ENCODE results near the gene PRIMA1. TPM values are rescaled to one million over a fixed set of nuclear protein-coding genes. Genes with fewer than 3 reads are reported as not detected.
A peak's percentile ranks its signal among the peaks of the same experiment; 100 is the strongest.

PRIMA1 gene
- total RNA-seq, 6 donors from 2014 or later = under 0.01 to 1.8 (median 0.62) TPM

DNA sequence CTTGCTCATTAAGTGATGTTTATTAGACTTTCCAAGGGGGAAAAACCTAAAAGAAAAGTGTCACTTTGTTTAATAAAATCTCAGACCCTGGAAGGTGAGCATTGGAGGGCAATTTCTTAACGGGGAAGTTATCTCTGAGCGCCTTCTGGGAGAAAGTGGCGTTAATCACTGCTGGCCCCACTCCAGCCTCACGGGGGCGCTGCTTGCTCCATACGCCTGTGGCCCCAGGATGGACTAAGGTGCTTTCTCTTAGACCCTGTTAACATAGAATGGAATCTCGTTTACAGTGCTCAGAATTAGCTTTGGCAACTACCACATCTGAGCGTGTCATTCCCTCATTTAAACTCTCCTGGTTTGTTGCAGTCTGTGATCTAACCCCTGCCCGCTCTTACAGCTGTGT, 16.4 kb upstream of the PRIMA1 start:
- Histone ChIP-seq H3K9me3 (peaks cover 0 to 3% (median 0%) of the 10 kb centered on the region in 4 donors), H3K4me3 (no peak overlapping the region), H3K27me3 (no peaks in the 10 kb centered on the region), H3K4me1 (no peaks in the 10 kb centered on the region), H3K27ac (no peak overlapping the region), H3K36me3 (no peaks in the 10 kb centered on the region)
- no peak for DNase-seq
- ATAC-seq (ENCODE audit: low FRiP score in 2 of 2) = no peak
- TF ChIP-seq EP300 (IDR thresholded peaks at IDR 0.05) (no peak), CTCF (IDR thresholded peaks at IDR 0.05) (no peak), POLR2AphosphoS5 (IDR thresholded peaks at IDR 0.05) (no peak), POLR2A (IDR thresholded peaks at IDR 0.05) (no peak)
- WGBS, 2 donors = 61 to 68% methylated on average over 9 of the region's 9 CpGs

GRCh38 chr14:93803408-93804318, 15.4 kb upstream of the PRIMA1 start:
- Histone ChIP-seq H3K27me3 (no peaks in the 10 kb centered on the region), H3K36me3 (no peaks in the 10 kb centered on the region), H3K27ac (no peak overlapping the region), H3K4me1 (no peaks in the 10 kb centered on the region), H3K4me3 (no peak overlapping the region), H3K9me3 (no peaks in the 10 kb centered on the region)
- ATAC-seq (ENCODE audit: low FRiP score in 2 of 2) = peak in 1 of 2 donors; percentile 81
- 85 to 87% methylated on average over 15 of the region's 15 CpGs for WGBS, 2 donors
- no peak for DNase-seq
- TF ChIP-seq CTCF (IDR thresholded peaks at IDR 0.05) (no peak), EP300 (IDR thresholded peaks at IDR 0.05) (no peak), POLR2A (IDR thresholded peaks at IDR 0.05) (no peak), POLR2AphosphoS5 (IDR thresholded peaks at IDR 0.05) (no peak)

DNA sequence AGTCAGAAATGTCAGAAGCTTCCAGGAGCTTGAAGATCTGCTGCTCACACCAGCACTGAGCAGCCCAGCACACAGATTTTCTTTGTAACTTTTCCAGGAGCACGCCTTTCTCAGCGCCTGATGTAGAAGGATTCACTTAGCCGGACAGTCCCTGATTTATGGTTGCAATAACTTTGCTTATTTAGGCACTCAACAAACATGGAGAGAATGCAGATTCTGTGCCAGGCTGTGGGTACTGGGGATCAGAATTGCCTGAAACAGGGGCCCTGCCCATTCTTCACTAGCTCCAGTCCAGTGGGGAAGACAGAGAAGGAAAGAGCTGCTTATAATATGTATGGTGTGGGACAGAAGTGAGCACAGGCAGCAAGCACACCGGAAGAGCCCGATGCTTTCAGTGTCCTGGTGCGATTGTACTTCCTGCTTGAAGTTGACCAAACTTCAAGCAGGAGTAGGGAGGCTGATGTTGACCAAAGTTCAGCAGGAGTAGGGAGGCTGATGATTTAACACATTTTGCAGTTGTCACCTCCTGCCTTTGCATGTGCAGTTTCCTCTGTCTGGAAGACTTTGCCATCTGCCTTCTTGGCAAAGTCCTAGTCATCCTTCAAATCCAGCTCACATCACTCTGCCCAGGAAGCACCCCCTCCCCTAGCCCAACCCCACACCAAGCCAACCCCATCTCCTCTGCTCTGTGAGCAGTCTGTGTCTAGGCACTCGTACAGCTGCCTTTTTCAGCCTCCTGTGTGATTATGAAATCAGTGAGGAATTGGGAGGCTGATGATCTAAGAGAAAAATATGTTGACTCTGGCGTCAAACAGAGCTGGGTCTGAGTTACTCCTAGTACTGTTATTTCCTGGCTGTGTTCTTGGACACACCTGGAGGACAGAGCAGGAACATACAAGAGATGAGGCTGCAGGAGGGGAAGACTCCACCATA, 12.0 kb upstream of the PRIMA1 start:
- Histone ChIP-seq H3K4me1 (no peaks in the 10 kb centered on the region), H3K9me3 (no peaks in the 10 kb centered on the region), H3K27ac (no peak overlapping the region), H3K36me3 (no peaks in the 10 kb centered on the region), H3K4me3 (no peak overlapping the region), H3K27me3 (no peaks in the 10 kb centered on the region)
- ATAC-seq (ENCODE audit: low FRiP score in 2 of 2) = peak in 1 of 2 donors; percentile 55
- no peak for TF ChIP-seq EP300 (IDR thresholded peaks at IDR 0.05)
- no peak for TF ChIP-seq POLR2AphosphoS5 (IDR thresholded peaks at IDR 0.05)
- no peak for TF ChIP-seq CTCF (IDR thresholded peaks at IDR 0.05)
- no peak for TF ChIP-seq POLR2A (IDR thresholded peaks at IDR 0.05)
- DNase-seq = no peak
- WGBS, 2 donors = 66 to 72% methylated on average over 8 of the region's 8 CpGs

GRCh38 chr14:93799617-93799988, 11.3 kb upstream of the PRIMA1 start:
- TF ChIP-seq POLR2A (IDR thresholded peaks at IDR 0.05) = no peak
- no peak for TF ChIP-seq EP300 (IDR thresholded peaks at IDR 0.05)
- TF ChIP-seq CTCF (IDR thresholded peaks at IDR 0.05) = no peak
- TF ChIP-seq POLR2AphosphoS5 (IDR thresholded peaks at IDR 0.05) = no peak
- Histone ChIP-seq H3K4me1 (no peaks in the 10 kb centered on the region), H3K36me3 (no peaks in the 10 kb centered on the region), H3K4me3 (no peak overlapping the region), H3K27ac (no peak overlapping the region), H3K9me3 (no peaks in the 10 kb centered on the region), H3K27me3 (no peaks in the 10 kb centered on the region)
- no peak for ATAC-seq (ENCODE audit: low FRiP score in 2 of 2)
- no peak for DNase-seq
- WGBS, 2 donors = 58 to 70% methylated on average over 4 of the region's 4 CpGs
